ENCODE data around the gene RLN3.

Gene RLN3

DNA sequence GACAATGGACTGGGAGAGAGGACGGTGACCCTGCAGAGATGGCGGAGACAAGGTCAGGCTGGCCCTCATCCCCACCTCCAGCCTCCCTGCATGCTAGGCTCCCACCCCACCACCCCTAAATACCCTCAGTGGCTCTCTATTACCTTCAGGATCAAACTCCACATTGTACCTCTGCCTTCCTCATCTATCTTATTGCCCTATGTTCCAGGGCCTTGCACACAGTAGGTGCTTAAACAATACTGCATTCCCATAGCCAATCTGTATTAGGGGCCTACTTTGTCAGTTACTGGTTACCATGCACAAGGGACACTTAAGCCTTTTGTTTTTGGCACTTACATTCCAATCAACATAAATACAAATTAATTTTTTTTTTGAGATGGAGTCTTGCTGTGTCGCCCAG, 27.4 kb downstream of the RLN3 start:
- no peak for DNase-seq

DNA sequence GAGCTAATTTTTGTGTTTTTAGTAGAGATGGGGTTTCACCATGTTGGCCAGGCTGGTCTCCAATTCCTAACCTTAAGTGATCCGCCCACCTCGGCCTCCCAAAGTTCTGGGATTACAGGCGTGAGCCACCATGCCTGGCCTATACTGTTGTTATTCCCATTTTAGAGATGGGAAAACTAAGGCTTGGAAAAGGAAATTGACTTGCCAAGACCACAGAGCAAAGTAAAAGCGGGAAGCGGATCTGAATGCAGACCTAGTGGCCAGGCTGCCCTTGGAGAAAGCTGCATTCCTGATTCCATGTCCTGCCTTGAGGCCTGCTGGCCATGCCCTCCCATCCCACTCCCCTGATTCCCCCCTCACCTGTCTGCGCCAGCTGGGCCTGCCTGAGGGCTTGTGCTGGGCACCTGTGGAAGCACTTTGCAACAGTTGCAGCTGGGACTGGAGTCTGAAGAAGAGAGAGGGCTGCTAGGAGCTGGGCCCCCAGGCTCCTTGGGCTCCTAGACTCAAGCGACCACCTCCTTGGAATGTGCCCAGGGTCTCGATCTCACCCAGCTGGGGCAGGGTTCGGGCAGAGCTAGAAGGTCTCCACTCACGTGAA, 28.2 kb downstream of the RLN3 start:
- no peak for DNase-seq

DNA sequence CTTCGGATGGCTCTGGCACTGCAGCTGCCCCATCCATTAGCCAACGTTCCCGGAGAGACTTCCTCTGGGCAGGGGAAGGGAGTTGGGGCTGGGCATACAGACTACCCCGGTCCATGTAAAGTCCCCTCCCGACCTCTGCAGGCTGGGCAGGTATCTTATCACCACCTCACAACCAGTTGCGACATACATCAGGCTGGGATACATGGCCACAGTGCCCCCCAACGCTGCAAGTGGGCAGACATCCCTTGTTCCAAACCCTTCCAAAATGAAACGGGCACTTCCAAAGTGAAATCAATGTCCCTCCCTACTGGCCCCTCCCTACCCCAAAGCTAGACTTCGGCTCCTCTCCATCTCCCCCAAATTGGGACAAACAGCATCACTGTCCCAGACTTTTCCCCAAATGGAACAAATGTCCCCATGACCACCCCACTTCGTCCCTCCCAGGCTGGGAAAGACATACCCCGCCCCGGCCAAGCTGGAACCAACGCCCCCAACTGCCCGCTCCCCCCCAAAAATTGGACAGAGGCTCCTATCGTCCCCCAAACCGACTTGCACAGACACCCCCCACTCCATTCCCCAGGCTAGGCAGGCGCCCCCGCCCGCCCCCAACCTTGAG, 28.9 kb downstream of the RLN3 start:
- DNase-seq: no peak

DNA sequence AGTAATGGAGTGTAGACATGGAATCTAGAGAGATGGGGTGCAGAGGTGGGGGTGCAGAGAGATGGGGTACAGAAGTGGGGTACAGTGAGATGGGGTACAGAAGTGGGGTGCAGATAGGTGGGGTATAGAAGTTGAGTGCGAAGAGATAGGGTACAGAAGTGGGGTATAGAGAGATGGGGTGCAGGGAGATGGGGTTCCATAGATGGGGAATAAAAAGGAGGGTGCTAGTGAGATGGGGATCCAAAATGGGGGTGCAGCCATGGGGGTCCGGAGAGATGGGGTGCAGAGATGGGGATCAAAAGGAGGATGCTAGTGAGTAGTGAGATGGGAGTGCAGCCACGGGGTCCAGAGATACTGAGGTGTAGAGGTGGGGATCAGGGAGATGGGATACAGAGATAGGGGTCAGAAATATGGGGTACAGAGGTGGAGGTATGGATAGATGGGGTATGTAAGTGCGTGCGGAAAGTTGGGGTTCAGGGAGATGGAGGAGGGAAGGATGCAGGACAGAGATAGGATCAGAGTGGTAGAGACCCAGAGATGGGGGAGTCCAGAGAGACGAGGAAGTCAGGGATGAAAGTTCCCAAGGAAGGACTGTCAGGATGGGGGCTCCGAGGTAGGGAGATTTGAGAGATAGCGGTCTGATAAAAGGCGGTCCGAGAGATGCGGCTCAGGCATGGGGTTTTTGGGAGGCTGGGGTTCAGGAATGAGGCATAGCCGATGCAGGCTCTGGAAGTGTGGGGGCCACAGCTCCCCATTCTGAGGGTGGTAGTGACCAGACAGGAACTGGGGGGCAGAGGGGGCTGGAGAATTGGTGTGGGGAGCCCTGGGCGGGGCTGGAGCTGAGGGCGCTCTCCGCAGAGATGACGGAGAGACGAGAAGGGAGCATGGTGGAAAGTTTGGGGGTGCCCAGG, 30.5 kb downstream of the RLN3 start:
- DNase-seq: no peak

DNA sequence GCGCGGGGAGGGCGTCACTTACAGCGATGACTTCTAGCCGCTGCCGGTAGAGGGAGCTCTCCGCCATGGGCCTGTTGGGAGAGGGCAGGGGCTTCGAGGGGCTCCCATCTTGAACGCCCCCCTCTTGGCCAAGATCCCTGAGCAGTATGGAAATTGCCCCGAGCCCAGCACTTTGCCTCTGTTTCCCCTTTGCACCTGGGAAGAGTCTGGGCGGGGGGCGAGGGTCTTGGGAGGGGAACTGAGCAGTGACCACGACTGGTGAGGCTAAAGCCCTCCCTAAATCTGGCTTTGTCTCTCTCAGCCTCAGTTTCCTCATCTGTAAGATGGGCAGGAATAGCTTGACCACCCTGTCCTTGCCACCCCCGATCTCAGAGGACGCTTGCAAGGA, 31.1 kb downstream of the RLN3 start:
- peak; percentile 43 for DNase-seq

DNA sequence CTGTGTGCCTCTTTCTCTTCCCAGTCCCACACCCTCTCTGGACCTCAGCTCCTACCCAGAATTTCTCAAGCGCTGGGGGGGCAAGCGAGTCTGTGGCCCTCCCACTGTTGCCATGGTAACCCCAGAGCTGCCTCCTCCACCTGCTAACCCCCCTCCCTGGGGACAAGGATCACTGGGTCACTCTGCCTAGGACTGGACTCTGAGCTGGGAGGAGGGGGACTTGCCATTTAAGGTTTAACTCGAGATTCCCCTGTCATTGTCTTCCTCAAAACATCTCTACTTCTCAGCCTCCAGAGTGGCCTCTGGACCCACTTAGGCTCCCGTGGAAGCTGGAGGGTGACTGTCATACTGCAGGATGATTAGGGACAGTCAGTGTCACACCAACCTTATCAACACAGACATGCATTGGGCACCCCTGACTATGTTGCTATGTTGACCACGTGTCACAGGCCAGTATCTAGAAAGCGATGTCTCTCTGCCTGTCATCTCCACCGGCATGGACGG, 31.8 kb downstream of the RLN3 start:
- no peak for DNase-seq

DNA sequence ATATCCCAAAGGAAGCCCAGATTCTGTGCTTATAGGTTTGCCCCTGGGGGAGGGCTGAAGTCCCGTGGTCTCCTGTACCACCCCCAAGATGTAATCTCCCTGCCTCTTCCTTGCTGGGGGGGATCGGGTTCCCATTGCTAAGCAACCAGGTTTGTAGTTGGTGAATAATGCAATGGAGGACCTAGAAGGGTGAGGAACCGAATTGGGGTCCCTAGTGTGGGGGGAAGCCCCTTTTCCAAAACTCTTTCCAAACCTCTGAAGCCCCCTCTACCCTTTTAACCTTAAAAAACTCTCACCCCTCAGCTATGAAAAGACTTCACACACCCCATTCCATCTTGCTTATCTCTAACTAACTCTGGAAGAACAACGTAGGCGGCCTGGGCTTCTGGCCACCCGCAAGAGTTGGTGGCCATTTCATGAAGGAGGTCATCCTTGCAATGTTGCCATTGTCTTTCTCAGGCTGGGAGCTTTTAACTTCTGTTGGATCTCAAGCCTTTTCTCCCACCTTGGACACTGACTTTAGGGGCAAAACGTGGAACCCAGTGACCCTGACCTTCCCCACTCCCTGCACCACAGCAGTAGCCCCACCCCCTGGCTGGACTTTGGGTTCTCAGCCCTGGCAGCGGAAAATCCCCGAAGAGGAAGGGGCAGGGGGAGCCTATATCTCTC, 33.3 kb downstream of the RLN3 start:
- DNase-seq: no peak

DNA sequence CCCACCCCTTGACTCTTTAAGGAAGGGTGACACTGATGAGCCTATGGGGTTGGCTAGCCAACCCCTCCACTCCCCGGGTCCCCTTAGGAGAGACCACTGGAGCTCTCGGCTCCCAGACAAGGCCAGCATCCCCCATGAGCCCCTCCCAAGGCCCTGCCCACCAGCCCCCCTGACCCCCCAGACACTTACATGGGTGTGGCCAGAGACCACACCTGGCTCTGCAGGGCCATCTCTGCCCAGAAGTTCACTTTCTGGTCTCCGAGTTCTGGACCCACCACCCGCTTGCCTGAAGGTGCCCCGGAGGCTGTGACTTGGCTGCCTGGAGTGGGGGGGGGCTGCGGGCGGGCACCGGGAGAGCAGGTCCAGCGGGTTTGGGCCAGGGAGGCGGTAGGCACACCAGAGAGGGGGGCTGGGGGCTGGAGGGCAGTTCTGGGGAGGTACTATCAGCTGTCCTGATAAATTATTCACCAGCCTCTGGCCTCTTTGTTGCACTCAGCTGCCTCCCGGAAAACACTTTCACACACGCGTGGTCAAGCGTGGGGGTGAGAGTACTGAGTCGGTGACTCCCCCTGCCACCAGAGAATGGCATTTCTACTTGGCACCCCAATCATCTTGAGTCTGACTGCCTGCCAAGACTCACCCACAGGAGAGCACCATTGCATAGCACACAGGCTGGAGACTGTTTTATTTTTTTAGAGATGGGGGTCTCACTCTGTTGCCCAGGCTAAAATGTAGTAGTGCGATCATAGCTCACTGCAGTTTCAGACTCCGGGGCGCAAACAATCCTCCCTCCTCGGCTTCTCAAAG, 34.0 kb downstream of the RLN3 start, which contains the start of gene PALM3:
PALM3 (minus strand) TSS at position 326 of the 807 bp plus-strand sequence; CDS start at position 230, 96 bp downstream.
- DNase-seq: no peak

DNA sequence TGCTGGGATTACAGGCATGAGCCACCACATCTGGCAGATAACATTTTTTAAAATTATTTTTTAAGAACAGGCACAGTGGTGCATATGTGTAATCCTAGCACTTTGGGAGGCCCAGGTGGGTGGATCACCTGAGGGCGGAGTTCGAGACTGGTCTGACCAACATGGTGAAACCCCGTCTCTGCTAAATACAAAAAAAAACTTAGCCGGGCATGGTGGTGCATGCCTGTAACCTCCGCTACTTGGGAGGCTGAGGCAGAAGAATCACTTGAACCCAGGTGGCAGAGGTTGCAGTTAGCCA, 34.6 kb downstream of the RLN3 start:
- no peak for DNase-seq

DNA sequence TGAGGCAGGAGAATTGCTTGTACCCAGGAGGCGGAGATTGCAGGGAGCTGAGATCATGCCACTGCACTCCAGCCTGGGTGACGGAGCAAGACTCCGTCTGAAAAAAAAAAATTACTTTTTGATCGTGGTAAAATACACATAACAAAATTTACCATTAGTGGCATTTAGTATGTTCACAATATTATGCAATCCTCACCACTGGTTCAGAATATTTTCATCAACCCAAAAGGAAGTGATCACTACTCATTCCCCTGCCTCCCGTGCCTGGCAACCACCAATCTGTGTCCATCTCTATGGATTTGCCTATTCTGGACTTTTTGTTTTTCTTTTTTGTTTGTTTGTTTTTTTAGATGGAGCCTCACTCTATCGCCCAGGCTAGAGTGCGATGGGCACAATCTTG, 35.2 kb downstream of the RLN3 start:
- no peak for DNase-seq

DNA sequence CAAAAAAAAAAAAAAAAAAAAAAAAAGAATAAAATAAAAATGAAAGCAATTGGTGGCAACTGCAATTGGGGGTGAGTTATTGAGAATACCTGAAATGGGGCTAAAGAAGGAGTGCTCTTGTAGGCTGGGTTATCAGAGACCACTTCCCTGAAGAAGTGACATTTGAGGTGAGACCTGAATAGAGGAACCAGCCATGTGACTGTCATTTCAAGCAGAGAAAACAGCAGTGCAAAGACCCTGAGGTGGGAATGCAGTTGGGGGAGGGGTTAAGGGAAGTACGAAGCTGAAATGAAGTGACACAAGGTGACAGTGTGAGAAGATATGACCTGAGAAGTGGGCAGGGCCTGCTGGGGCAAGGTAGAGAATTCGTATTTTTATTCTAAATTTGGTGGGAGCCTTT, 38.2 kb downstream of the RLN3 start:
- DNase-seq: no peak

DNA sequence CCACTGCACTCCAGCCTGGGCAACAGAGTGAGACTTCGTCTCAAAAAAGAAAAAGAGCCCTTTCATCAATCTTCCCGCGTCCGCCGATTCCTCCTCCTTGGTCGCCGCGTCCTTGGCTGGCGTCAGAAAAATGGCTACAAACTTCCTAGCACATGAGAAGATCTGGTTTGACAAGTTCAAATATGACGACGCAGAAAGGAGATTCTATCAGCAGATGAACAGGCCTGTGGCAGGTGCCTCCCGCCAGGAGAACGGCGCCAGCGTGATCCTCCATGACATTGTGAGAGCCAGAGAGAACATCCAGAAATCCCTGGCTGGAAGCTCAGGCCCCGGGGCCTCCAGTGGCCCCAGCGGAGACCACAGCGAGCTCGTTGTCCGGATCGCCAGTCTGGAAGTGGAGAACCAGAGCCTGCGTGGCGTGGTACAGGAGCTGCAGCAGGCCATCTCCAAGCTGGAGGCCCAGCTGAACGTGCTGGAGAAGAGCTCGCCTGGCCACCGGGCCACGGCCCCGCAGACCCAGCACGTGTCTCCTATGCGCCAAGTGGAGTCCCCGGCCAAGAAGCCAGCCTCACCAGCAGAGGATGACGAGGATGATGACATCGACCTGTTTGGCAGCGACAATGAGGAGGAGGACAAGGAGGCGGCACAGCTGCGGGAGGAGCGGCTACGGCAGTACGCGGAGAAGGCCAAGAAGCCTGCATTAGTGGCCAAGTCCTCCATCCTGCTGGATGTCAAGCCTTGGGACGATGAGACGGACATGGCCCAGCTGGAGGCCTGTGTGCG, 42.5 kb downstream of the RLN3 start:
- DNase-seq: no peak

DNA sequence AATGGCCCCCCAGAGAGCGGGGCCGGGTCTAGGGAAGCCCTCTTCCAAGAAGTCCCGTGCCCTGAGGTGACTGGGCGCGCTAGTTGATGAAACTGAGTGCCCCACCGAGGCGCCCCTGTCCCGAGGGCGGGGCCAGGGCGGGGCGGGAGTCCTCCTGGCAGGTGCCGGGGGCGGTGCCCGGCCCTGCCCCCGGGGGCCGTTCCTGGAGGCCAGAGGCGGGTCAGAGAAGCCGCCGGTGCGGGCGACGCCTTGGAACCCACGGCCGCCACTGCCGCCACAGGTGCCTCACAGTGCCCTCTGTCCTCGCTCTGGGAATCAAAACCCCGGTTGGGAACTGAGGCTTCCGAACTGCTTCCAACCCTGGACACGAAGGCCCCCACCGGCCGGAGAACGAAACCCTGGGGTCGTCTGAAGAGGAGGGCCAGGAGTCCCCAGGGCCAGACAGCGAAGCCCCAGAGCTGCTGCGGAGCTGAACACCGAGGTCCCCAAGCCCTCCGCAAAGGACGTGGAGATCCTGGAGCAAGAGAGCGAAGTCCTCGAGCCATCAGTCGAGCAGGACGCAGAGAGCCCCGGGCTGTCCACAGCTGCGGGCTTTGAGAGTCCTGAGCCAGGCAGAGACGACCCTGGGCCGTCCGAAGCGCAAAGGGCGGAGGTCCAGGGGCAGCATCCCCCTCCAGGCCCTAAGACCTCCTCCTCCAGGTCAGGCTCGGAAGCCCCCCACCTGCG, 44.8 kb downstream of the RLN3 start, which contains the start of gene MISP3:
MISP3 (plus strand) TSS at position 252 of the 726 bp plus-strand sequence. CDS start 524 bp downstream, outside the sequence.
- DNase-seq: no peak

DNA sequence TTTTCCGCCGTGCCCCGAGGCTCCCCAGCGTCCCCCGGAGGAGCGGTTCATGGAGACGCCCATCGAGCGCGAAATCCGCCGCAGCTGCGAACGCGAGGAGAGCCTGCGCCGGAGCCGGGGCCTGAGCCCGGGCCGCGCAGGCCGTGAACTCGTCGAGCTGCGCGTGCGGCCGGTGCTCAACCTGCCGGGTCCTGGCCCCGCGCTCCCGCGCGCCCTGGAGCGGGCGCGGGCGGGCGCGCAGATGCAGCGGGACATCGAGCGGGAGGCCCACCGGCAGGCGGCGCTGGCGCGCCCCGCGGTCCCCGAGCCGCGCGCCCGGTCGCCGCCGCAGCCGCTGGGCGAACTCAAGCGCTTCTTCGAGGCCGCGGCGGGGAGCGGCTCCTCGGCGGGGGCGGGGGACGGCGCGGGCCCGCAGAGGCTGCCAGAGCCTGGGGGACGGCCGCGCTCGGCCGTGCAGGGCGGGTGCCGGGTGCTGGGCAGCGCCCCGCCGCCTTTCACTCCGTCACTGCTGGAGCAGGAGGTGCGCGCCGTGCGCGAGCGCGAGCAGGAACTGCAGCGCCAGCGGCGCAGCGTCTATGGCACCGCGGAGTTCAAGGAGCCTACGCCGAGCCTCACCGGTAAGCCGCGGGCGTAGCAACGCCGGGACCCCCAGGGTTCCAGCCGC, 45.4 kb downstream of the RLN3 start:
- peak; percentile 64 for DNase-seq

DNA sequence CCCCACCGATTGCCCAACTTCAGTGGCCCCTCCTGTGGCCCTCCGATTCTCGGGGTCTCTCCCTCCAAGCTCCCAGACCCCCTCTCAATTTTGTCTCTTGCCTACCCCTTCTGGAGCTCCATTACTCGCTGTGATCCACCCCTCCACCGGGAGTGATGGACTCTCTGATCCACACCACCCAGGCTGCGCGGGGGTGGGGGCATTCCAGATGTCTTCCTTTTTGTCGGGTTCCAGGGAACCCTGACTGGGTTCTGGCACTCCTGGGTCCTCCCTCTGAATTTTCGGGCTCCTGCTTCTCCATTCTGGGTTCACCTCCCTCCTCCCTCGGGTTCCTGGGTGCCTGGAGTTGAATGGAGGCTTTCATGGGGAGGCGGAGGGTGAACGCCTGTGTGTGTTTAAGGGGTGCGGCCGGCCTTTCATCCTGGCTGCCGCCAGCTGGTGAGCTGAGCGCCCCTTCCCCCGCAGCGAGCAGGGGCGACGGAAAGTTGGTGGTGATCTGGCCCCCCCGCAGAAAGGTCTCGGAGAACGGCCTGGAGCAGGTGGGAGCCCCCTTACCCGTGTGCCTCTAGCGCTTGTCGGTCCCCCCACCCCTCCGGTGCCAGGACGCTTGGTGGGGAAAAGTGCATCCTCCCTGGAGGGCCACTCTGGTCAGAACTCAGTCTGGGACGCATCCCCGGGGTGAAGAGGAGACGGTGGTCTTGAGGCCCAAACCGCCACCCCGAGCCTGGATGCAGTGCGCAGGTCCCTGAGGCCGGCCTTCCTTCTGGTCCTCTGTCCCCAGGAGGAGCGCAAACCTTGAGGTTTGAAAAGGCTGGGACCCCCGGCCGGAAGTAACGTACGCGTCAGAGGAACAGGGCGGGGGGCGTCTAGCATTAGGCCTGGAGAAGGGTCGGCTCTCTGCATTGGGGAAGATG, 46.2 kb downstream of the RLN3 start:
- DNase-seq: no peak

DNA sequence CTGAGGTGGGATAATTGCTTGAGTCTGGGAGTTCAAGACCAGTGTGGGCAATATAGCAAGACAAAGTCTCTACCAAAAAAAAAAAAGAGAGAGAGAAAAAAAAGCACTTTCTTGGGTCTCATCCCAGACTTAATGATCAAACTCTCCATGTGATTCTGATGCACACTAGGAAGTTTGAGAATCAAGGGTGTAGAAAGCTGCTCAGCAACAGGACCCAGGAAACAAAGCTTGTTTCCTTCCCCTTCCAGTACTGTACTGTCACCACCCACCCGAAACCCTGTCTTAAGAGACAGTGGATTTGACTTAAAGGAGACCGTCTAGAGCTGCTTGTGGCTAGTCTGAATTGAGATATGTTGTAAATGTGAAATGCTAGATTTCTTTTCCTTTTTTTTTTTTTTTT, 50.5 kb downstream of the RLN3 start:
- DNase-seq: no peak

All from effector CD4-positive, alpha-beta T cell (primary cell).